ENCODE results near the gene KPNA1.

GRCh38 chr3:122513386-122514122 lies 1.2 kb downstream of the KPNA1 start:
- TF ChIP-seq AFF4 (CRISPR knock-in tag; IDR thresholded peaks at IDR 0.05; ENCODE audit: borderline replicate concordance) (no peak), E2F5 (CRISPR knock-in tag; IDR thresholded peaks at IDR 0.05) (no peak)

All from WTC11 (cell line).